Esophagus muscularis mucosa (tissue), 4 donors: ENCODE measurements around the gene HOXC11.

ENCODE experiments used
- EP300 ChIP-seq: sonication (generic); formaldehyde crosslinking; IDR thresholded peaks from one replicate; pipeline ENCODE4 v1.6.1; 2017; ENCODE audit warnings: antibody characterized with exemption
- POLR2A ChIP-seq: fragments of 450-650 bp; IDR thresholded peaks from one replicate; pipeline ENCODE4 v1.6.1; 2017; ENCODE audit warnings: antibody characterized with exemption, moderate library complexity, mild to moderate bottlenecking, low read depth
- TF ChIP-seq, protein P1 (sequence below), 3 experiments: fragments of 200-600 bp in 2 of 3; fragments of 450-650 bp in 1 of 3; sonication (generic) in 2 of 3; IDR thresholded peaks; one replicate each; pipeline ENCODE4 v1.5.1; 2017 to 2019; ENCODE audit warnings: antibody characterized with exemption in 3 of 3, mild to moderate bottlenecking in 2 of 3, moderate library complexity in 1 of 3

DNA sequence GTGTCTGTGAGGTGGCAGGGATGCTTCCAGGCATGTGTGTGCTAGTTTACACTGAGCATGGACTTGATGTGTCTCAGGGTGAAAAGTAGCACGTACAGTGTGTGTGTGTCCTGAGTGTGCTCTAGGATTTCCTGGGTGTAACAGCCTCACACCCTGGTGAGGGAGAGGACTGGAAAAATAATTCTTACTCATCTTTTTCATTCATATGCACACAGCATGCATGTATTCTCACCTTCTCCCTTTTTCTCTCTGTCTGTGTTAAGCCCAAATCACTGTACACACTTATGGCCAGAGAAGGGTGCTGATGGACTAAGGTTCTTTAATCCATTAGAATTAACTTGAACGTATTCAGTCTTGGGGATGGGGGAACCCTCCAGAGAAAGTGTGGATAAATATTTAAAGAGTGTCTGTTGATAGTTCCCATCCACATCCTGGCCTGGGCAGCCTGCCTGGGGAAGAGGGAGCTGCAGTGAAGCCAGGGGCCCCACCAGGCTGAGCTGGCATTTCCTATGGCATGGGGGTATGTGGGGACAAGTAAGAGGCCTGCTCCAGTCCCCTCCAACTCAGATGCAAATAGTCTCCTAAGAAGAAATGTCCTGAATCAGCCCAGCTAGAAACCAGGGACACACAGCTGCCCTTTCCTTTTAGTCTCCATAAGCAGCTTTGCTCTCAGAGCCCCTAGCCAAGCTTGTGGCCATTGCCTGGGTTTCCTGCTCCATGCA is 34.8 kb downstream of the HOXC11 start:
- TF ChIP-seq, protein P1, sequence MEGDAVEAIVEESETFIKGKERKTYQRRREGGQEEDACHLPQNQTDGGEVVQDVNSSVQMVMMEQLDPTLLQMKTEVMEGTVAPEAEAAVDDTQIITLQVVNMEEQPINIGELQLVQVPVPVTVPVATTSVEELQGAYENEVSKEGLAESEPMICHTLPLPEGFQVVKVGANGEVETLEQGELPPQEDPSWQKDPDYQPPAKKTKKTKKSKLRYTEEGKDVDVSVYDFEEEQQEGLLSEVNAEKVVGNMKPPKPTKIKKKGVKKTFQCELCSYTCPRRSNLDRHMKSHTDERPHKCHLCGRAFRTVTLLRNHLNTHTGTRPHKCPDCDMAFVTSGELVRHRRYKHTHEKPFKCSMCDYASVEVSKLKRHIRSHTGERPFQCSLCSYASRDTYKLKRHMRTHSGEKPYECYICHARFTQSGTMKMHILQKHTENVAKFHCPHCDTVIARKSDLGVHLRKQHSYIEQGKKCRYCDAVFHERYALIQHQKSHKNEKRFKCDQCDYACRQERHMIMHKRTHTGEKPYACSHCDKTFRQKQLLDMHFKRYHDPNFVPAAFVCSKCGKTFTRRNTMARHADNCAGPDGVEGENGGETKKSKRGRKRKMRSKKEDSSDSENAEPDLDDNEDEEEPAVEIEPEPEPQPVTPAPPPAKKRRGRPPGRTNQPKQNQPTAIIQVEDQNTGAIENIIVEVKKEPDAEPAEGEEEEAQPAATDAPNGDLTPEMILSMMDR (IDR thresholded peaks at IDR 0.05) = no peak
- TF ChIP-seq EP300 = no peak
- TF ChIP-seq POLR2A = no peak
